Activated CD4-positive, alpha-beta T cell treated with anti-CD3 and anti-CD28 coated beads, Interleukin-2, amount 50 U/mL, for 4 hours (primary cell): ENCODE data around the gene NRXN3.

Experiments used
- DNase-seq, 2 experiments: peaks; one replicate each; pipeline ENCODE4 v3.0.0-alpha.2; 2020

Gene NRXN3

GRCh38 chr14:79405512-79405910 lies 1235.3 kb downstream of the NRXN3 start:
- DNase-seq: no peak

- no peak for DNase-seq
Measured at GRCh38 chr14:79407572-79407971, 1237.4 kb downstream of the NRXN3 start.

- no peak for DNase-seq
Measured at GRCh38 chr14:79408696-79409095, 1238.5 kb downstream of the NRXN3 start.

- DNase-seq: no peak
Measured at GRCh38 chr14:79411403-79412174, 1241.4 kb downstream of the NRXN3 start.

DNA sequence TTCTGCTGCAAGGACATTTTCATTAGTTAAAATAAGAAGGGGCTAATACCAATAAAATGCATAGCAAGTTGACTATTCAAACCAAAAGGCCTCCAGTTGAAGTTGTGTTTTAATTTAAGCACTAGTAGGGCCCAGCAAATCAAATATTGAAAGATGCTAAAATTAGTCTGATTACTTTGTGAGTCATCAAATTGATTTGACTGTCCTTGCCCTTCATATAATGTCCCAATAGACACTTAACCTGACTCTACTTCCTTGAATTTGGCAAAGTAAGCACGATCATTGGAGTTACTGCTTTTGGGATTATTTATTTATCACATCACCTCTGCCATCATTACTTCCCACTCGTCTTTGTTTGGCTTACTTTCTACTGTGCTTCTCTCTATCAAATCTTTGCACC lies 1242.6 kb downstream of the NRXN3 start:
- no peak for DNase-seq

- no peak for DNase-seq
Measured at GRCh38 chr14:79413734-79414428, 1243.7 kb downstream of the NRXN3 start.

GRCh38 chr14:79415726-79416125 lies 1245.6 kb downstream of the NRXN3 start:
- DNase-seq: no peak

DNA sequence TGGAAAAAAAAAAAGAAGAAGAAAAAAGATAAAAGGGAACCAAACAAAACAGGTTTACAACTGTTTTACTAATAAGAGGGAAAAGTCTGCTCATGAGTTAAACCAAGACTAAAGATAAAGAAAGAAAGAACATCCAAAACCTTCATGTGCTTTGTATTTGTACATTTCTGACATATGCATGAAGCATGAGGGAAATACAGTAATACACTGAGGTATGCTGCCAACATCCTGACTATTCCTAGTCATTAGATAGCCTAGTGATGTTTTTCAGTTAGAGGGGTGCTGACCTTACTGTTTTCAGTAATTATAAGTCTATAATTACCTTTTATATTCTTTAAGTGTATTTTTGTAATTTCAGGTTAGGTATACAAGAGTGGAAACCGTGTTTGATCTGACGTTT lies 1247.8 kb downstream of the NRXN3 start:
- DNase-seq: no peak

GRCh38 chr14:79418649-79419415 lies 1248.7 kb downstream of the NRXN3 start:
- DNase-seq: no peak

GRCh38 chr14:79419571-79420327 lies 1249.6 kb downstream of the NRXN3 start:
- no peak for DNase-seq

GRCh38 chr14:79420725-79421124 lies 1250.6 kb downstream of the NRXN3 start:
- DNase-seq: no peak

DNA sequence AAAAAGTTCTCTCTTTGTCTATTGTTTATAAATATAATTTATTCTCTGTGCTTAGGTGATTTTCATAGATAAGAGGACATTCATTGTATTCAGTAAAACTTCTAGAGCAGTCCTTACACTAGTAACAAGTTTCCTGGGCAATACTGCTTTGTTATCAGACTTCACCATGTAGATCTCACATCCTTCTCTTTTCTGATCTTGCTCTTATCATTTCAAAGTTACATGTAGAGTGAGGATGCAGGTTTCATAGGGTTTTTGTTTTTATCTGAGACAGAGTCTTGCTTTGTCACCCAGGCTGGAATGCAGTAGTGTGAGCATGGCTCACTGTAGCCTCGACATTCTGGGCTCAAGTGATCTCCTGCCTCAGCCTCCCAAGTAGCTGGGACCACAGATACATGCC lies 1251.6 kb downstream of the NRXN3 start:
- no peak for DNase-seq

DNA sequence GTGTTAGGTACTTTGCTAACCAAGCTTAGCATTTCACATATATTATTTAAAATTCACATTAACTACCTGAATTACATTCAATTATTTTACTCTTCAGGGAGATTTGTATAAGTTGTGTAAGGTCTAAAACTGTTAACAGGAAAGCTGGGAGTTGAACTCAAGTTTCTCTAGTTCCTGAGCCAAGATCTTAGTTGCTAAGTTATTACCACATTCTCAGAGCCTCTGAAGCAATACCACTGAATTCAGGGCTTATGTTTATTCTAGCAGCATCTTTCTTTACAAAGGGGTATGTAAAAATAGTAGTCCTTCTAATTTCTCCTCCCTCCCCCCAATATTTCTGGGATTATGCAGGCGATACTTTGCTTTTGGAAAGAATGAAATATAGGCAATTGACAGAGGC lies 1254.3 kb downstream of the NRXN3 start:
- DNase-seq: no peak

DNA sequence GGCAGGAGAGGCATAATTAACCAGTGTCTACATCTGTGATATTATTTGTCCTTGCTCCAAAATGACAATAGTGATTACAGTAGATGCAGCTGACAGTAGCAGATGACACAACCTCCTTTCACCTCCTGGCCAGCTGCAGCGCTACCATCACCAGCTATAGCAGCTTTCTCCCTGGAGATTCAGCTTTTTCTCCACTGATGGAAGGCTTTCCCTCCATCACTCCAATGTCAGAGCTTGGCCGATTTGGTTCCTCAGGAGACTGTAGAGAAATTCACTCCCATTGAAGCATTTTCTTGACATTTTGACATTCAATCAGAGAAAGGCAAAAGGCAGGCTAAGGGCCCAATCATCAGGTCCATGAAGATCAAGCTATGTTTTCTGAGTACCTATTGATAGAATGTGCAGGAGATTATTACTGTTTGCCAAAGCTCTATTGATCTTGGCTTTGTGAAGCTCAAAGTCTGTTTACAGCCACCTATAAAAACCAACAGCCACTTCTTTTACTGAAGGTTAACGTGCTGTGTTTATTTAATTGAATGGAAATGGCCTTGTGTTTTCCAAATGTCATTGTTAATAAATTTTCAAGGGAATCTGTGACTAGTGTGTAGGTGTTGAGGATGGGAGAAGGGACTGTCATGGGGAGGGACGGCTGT lies 1256.1 kb downstream of the NRXN3 start:
- no peak for DNase-seq

- no peak for DNase-seq
Measured at GRCh38 chr14:79432640-79433039, 1262.5 kb downstream of the NRXN3 start.

- DNase-seq: no peak
Measured at GRCh38 chr14:79436335-79436734, 1266.2 kb downstream of the NRXN3 start.

DNA sequence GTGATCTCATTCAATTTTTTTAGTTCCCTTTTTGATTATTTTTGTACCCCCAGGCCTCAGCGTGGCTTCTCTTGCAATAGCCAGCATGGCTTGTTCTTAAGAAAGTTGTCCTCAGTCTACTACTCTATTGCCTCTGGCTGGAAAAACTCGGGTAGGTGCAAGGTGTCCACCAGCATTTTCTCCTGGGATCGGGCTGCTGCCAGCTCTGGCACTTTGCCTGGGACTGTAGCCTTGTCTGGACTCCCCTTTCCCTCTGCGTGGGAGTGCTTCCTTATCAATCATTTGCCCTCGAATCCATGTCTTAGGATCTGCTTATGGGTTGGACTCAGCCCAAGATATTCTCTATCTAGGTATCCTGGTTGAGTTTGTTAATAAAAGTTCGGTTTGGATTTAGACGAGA lies 1267.8 kb downstream of the NRXN3 start:
- no peak for DNase-seq

DNA sequence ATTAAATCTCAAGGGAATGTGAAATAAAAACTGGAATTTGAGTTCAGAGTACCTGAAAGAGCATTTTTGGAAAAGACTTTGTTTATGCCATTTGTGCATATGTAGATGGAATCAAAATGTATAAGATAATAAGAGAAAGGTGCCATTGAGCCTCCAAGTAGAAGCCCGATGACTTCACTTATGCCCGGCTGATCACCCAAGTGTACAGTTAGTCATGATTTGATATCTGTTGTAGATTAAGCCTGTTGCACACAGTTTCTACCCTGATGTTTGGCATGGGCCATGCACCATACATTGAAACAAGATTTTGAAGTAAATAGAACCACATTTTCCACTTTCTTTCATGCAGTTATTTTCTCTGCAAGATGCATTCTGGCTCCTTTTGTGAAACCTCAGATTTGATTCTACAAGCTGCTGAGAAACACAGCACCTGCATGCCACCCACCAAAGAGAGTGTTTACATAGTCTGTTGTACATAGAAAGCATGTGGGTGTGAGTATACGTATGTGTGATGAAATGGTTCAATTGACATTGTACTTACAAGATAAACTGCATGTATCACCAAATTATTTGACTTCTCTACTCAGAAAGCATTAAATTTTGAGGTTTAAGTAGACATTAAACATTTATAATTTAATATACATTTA lies 1268.6 kb downstream of the NRXN3 start:
- no peak for DNase-seq

- no peak for DNase-seq
Measured at GRCh38 chr14:79442786-79443185, 1272.6 kb downstream of the NRXN3 start.

DNA sequence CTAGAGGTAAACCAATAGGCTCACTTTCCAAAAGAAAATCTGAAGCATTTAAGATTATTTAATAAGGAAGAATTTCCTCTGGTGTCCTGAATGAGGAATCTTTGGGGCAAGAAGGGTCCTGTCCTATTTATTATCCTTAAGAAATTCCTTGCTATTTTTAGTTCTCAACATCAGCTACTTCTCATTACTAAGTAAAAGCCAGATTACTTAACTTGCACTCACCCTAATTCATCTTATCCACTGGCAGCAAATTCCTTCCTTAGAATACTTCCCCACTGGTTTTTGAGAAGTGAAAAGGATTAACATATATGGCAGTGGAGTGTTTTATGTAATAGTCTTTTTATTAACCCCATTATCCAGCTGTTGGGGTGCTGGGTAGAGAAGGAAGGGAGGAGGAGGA lies 1273.4 kb downstream of the NRXN3 start:
- DNase-seq: no peak

DNA sequence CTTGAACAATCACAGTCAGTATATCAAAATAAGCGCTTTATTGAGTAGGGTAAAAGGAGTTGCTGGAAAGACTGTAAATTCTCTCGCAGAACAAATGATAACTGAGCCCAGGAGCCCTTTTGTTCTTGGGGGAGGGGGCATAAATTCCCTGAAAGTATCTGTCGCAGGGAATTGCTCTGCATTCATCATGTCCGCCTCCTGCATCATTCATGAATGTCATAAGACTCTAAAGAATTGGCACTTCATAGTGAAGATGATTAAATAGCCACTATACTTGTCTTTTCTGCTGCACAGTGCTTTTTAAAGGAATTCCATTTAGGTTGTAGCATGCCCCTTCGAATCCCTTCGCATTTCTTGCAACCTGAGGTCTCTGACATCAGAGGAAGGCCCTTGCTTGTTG lies 1278.8 kb downstream of the NRXN3 start:
- DNase-seq: no peak

GRCh38 chr14:79451601-79452000 lies 1281.4 kb downstream of the NRXN3 start:
- no peak for DNase-seq
